Fibroblast of lung (primary cell): ENCODE measurements around the gene CPN1.

Experiments
- EZH2 ChIP-seq: IDR thresholded peaks from 2 replicates; pipeline ENCODE4 v1.5.1; 2012; ENCODE audit warnings: low read length, control low read depth, mild to moderate bottlenecking; ENCODE audit errors: missing control alignments
- TF ChIP-seq, protein P1 (sequence below), 2 donors: IDR thresholded peaks in 1 of 2; conservative IDR thresholded peaks in 1 of 2; 1 replicate in 1 of 2; 2 replicates in 1 of 2; pipeline ENCODE4 v1.5.1; 2011 to 2012; ENCODE audit warnings: low read length in 2 of 2, control low read depth in 1 of 2, inconsistent platforms in 1 of 2, low read depth in 1 of 2, mild to moderate bottlenecking in 1 of 2

DNA sequence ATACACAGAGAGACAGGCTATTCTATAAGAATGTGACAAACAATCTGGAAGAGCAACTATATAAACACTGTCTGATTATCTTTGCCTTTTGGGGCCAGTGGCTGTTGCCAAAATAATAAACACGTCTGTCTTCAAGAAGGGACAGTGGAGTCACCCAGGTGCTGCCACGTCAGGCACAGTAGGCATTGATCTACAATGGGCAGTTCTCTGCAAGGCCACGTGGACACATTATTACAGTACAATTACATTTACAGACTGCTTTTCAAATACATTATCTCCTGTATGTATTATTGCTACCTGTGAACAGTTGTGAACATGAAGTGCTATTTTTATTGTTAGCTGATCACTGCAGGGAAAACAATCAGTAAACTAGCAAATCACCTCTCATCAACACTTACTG lies 86.0 kb downstream of the CPN1 start:
- TF ChIP-seq, protein P1, sequence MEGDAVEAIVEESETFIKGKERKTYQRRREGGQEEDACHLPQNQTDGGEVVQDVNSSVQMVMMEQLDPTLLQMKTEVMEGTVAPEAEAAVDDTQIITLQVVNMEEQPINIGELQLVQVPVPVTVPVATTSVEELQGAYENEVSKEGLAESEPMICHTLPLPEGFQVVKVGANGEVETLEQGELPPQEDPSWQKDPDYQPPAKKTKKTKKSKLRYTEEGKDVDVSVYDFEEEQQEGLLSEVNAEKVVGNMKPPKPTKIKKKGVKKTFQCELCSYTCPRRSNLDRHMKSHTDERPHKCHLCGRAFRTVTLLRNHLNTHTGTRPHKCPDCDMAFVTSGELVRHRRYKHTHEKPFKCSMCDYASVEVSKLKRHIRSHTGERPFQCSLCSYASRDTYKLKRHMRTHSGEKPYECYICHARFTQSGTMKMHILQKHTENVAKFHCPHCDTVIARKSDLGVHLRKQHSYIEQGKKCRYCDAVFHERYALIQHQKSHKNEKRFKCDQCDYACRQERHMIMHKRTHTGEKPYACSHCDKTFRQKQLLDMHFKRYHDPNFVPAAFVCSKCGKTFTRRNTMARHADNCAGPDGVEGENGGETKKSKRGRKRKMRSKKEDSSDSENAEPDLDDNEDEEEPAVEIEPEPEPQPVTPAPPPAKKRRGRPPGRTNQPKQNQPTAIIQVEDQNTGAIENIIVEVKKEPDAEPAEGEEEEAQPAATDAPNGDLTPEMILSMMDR (conservative IDR thresholded peaks at IDR 0.05 in 1 of 2, IDR thresholded peaks at IDR 0.05 in 1 of 2; ENCODE audit: low read depth in 1 of 2, low read length in 2 of 2) = no peak
- no peak for TF ChIP-seq EZH2
